Stimulated activated CD4-positive, alpha-beta T cell treated with anti-CD3 and anti-CD28 coated beads, Interleukin-4, amount 100 ng/mL, for 1 hour (primary cell): Measurements from ENCODE around the gene GTF2A2.

Experiments used
- DNase-seq: peaks from one replicate; pipeline ENCODE4 v3.0.0-alpha.2; 2020

The GTF2A2 gene

DNA sequence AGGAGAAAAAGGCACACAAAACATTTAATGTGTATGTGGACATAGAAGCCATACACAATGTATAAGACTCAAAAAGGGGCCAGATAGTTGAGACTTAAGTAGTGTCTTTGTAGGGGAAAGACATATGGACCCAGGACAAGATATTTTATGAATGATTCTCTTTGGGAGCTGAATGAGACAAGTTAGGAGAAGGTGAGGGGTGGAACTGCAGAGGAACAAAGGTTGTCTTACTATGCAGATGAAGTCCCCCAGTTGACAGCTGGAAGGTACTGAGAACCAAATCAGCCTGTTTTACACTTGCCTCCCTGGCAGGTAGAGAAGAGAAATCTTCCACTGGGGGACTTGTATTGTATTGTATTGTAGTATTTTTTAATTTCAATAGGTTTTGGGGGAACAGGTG is 60.7 kb downstream of the GTF2A2 start:
- no peak for DNase-seq

DNA sequence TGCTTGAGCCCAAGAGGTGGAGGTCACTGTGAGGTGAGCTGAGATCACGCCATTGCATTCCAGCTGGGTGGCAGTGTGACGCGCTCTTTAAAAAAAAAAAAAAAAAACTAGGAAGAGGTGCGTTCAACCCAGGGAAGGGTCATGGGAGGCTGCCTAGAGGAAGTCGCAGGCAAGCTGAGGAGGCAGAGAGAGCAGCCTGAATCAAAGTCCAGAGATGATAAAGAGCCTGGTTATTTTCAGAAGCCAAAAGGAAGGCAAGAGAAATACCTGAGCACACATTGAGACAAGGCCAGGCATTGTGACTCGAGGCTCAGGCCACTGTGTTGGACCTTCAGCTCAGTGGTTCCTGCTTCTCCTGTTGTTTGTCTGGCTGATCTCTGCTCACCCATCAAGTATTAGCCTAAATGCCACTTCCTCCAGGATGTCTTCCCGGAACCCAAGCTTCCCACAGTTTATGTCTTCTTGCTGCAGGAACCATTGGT is 61.8 kb downstream of the GTF2A2 start:
- no peak for DNase-seq

DNA sequence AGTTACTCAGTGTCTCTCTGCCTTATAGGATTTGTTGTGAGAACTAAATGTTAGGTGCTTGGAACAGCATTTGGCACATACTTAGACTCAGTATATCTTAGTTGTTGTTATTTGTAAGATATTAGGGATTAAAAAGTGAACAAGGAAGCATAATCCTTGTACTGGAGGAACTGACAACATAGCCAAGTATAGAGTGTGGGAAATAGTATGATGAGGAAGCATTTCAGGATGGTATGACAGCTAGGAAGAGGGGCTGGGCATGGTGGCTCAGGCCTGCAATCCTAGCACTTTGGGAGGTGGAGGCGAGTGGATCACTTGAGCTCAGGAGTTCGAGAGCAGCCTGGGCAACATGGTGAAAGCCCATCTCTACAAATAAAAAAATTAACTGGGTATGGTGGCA is 62.3 kb downstream of the GTF2A2 start:
- no peak for DNase-seq

DNA sequence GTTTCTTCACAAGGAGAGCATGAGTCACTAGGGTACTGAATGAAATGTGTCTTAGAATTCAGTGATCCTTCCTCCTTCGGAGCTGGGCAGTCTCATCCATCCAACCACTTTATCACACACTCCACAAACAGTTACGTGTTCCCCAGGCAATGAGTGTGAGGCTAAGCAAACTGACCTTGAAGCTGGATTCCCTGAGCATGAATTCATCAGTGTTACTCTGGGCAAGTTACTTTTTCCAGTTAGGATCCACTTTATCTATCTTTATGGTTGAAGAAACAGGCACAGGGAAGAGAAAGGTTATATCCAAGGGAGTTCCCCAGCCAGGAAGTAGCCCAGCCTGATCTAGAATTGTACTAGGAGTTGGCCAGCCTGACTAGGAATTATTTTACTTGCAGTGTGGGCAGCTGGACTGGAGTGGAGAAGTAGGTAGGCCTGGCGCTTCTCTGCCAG is 62.8 kb downstream of the GTF2A2 start:
- no peak for DNase-seq

DNA sequence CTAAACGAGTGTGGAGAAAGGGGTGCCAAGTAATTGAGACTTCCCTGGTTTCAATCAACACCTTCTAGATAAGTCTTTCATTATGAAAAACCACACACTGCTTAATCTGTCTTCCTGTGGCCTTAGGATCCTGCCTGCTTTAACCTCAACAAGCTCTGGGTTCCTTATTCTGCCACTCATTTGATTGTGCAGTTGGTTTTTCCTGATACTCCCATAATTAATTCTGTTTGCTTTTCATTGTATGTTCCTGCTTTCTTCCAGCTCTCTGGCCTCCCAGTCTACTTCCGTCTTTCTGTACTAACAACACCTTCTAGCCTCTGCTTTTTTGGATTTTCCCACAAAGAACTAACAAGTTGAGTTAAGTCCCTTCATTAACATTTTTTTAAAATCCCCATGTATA is 66.0 kb downstream of the GTF2A2 start:
- no peak for DNase-seq

DNA sequence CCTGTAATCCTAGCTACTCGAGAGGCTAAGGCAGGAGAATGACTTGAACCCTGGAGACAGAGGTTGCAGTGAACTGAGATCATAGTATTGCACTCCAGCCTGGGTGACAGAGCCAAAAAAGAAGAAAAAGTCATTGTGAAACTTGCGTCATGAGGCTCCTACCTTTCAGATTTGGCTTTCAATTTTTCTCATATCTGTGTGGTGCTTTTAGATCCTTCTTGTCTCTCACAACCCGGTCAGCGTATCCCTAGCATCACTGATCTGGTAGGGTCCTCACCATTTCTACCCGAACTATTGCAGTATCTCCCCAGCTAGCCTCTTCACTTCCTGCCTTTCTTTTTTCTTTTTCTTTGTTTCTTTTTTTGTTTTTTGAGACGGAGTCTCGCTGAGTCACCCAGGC is 67.3 kb downstream of the GTF2A2 start:
- no peak for DNase-seq
